SJSA1 (cell line): Measurements from ENCODE around the gene STK32A. TPM values are rescaled to one million over a fixed set of nuclear protein-coding genes. Genes with fewer than 3 reads are reported as not detected.
A peak's percentile ranks its signal among the peaks of the same experiment; 100 is the strongest.
"Not testable (repeated sequence)": the region's sequence is repeated elsewhere in the genome, so short reads cannot be mapped to it uniquely, and the experiment has no call there.

Experiments used
- DNase-seq, 2 experiments: peaks; one replicate each; pipeline ENCODE4 v3.0.0-alpha.2; 2015 to 2020; ENCODE audit warnings: low spot score in 2 of 2, low read depth in 1 of 2
- H3K27ac ChIP-seq: fragments of 250-450 bp; sonication (Bioruptor Pico); 2 replicates; pipeline ENCODE4 v1.5.1; 2020; ENCODE audit warnings: mild to moderate bottlenecking, moderate library complexity
- H3K27me3 ChIP-seq: fragments of 250-450 bp; sonication (Bioruptor Pico); replicated peaks from 2 replicates; pipeline ENCODE4 v1.5.1; 2020; ENCODE audit warnings: mild to moderate bottlenecking, moderate library complexity
- H3K36me3 ChIP-seq: fragments of 250-450 bp; sonication (Bioruptor Pico); 2 replicates; pipeline ENCODE4 v1.5.1; 2020; ENCODE audit warnings: mild to moderate bottlenecking
- H3K4me1 ChIP-seq: fragments of 250-450 bp; sonication (Bioruptor Pico); replicated peaks from 2 replicates; pipeline ENCODE4 v1.6.1; 2021; ENCODE audit warnings: mild to moderate bottlenecking
- H3K4me3 ChIP-seq: fragments of 250-450 bp; sonication (Bioruptor Pico); 2 replicates; pipeline ENCODE4 v1.5.1; 2020; ENCODE audit warnings: mild to moderate bottlenecking
- H3K9me3 ChIP-seq: fragments of 250-450 bp; sonication (Bioruptor Pico); replicated peaks from 2 replicates; pipeline ENCODE4 v1.5.1; 2020; ENCODE audit warnings: mild to moderate bottlenecking
- total RNA-seq: library from RNA; depleted of rRNA; stranded (reverse); fragments of >200 nt; shearing (Covaris generic); gene quantifications from 2 replicates; pipeline ENCODE4 v1.2.3, GENCODE V29; 2014

The STK32A gene
- total RNA-seq, 1 experiment from 2014 or later, result 0.05 TPM

DNA sequence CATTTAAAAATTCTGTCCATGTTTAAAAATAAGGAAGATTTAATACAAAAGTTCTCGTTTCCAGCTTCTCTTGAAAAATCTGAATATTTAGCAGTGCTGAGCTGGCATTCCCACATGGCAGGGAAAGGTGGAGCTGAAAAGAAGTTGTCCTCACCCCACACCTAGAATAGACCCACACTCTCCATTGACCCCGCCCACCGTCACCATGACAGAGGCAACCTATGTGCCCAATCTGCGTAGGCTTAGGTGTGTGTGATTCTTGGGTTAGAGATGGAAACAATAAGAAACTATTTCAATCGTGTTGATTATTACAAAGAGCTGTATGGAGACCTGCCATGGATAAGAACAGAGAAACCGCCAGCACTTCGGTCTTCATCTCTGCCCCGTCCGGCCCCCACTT, 8.9 kb upstream of the STK32A start:
- no peak for DNase-seq
- H3K27ac ChIP-seq, result no peak overlapping the region

DNA sequence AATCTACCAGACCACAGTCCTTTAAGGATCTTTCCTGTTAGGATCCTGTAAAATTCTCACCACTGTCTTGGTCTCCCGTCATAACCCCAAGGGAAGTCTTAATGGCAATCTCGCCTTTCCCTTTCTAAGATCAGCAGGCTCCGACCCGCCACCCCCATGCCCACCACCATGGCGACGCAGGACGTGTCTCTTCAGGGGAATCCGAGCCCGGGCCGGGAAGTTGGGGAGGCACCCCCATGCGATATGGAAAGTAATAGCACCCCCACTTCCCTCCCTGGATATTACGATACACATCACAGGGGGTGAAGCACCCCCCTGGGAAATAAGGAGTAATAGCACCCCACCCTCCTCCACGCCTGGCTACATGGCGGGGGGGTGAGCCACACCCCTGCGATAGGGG, 8.3 kb upstream of the STK32A start:
- no peaks in the 10 kb centered on the region for H3K36me3 ChIP-seq
- no peaks in the 10 kb centered on the region for H3K27me3 ChIP-seq
- no peaks in the 10 kb centered on the region for H3K4me1 ChIP-seq
- H3K27ac ChIP-seq, result no peak overlapping the region
- no peak overlapping the region for H3K4me3 ChIP-seq
- no peaks in the 10 kb centered on the region for H3K9me3 ChIP-seq
- DNase-seq, result no peak

More for the DNA sequence above, 8.9 kb upstream of the STK32A start:
- Histone ChIP-seq H3K4me1 (no peaks in the 10 kb centered on the region), H3K36me3 (no peaks in the 10 kb centered on the region), H3K27me3 (no peaks in the 10 kb centered on the region), H3K4me3 (no peak overlapping the region), H3K9me3 (no peaks in the 10 kb centered on the region)

DNA sequence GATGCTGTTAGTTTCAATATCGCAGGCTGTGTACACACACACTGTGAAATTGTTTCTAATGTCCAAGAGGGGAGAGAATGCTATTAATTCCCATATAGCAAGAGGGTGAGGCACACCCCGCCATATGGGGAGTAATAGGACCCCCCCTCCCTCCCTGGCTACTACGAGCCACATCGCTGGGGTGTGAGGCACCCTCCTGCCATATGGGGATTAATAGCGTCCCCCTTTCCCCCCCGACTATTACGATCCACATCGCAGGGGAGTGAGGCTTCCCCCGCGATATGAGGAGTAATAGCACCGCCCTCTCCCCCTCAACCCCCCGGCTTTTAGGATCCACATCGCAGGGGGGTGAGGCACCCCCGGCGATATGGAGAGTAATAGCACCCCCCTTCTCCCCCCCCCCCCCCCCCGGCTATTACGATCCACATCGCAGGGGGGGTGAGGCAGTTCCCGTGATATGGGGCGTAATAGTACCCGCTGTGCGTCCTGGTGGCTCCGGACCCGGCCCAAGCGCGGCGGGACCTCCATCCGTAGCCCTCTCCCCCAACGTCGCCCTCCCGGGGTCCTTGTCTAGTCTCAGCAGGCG, 494 bp upstream of the STK32A start:
- Histone ChIP-seq H3K4me1 (peaks cover 6% of the 10 kb centered on the region), H3K27me3 (peaks cover 46% of the 10 kb centered on the region), H3K4me3 (peak overlapping the region; percentile 36), H3K9me3 (no peaks in the 10 kb centered on the region), H3K27ac (no peak overlapping the region), H3K36me3 (no peaks in the 10 kb centered on the region)
- DNase-seq, result no peak

DNA sequence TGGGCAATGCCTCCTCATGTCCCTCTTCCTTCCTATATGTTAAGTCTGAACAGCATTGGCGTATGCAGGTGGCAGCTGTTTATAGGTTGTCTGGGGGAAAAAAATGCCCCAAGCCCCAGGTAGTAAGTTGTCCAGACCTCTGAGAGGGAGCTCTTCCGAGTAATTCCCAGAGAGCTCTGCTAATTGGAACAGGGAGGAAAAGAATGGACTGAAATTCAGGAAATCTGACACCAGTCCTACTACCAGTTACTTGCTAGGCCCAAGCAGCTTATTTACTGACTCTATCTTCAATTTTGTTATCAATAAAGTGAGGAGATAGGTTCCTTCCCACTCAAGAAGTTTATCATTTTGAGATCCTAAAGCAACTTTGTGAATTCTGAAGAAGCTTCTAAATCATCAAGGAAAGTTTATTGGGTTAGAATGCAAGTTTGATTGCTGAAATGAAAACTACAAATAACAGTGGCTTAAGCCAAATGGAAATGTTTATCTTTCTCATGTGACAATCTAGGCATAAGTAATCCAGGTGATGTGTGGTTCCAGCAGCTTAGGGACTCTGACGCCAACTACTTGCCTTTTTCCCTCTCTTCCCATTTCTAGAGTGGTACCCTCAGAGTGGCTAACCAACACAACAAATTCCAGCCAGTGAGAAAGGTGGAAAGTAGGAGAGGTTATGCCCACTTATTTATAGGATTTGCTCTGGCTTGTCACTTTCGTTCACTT, 5.6 kb downstream of the STK32A start:
- no peaks in the 10 kb centered on the region for H3K36me3 ChIP-seq
- peaks cover under 1% of the 10 kb centered on the region; the same call in 1 of the 2 replicates for H3K4me1 ChIP-seq
- no peak for DNase-seq
- H3K9me3 ChIP-seq, result no peaks in the 10 kb centered on the region
- no peak overlapping the region for H3K27ac ChIP-seq
- peaks cover 41% of the 10 kb centered on the region for H3K27me3 ChIP-seq
- no peak overlapping the region for H3K4me3 ChIP-seq

DNA sequence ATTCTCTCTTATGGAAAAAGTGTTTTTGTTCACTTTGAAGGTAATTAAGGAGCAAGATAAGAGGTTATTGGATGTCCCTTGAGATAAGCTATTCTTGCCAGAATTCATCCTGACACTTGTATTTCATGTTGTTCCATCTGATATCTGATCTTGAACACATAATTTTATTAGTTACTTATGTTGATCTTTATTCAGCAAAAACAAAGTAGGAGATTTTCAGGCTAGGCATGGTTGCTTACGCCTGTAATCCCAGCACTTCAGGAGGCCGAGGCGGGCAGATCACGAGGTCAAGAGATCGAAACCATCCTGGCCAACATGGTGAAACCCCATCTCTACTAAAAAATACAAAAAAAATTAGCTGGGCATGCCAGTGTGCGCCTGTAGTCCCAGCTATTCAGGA, 8.4 kb downstream of the STK32A start:
- H3K9me3 ChIP-seq, H3K27ac ChIP-seq, H3K4me3 ChIP-seq, H3K36me3 ChIP-seq, DNase-seq, H3K4me1 ChIP-seq: not testable (repeated sequence)
- peaks cover 18% of the 10 kb centered on the region for H3K27me3 ChIP-seq

DNA sequence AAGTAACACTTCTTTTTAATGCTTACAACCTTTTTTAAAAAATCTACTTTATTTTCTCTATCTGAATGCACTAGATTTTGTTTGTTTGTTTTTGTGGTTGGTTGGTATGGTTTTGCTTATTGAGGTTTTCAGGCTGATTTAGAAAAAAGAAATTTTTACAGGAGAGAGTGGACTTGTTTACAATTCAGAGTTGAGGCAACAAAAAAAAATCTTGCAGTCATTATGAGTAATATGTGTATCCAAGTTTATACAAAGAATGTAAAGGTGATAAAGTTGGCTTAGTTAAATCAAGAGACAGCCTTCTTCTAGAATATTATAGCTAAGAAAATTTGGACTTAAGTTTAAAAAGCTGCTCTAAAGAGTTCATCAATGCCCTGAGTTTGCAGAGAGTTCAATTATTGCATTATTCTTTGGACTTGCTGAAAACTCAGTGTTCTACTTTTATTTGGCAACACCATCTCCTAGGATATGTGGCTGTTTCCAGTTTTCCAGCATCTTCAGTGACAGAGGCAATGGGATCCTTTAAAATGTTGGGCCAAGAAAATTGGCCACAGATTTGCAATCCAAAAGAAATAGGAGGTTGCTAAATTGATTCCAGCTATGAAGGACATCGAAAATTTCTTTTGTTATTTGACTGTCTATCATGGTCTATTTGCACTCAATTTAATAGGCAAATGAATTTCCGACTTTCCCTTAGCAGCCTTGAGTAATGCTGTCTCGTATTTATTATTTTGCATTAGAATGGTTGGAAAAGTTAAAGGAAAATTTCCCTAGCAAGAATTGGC, 10.7 kb downstream of the STK32A start:
- H3K9me3 ChIP-seq, result no peaks in the 10 kb centered on the region
- H3K4me3 ChIP-seq, result no peak overlapping the region
- peak in 1 of 2 experiments; percentile 63 for DNase-seq
- no peak overlapping the region for H3K27ac ChIP-seq
- peaks cover 11% of the 10 kb centered on the region for H3K27me3 ChIP-seq
- H3K4me1 ChIP-seq, result peaks cover 9% of the 10 kb centered on the region
- H3K36me3 ChIP-seq, result no peaks in the 10 kb centered on the region

DNA sequence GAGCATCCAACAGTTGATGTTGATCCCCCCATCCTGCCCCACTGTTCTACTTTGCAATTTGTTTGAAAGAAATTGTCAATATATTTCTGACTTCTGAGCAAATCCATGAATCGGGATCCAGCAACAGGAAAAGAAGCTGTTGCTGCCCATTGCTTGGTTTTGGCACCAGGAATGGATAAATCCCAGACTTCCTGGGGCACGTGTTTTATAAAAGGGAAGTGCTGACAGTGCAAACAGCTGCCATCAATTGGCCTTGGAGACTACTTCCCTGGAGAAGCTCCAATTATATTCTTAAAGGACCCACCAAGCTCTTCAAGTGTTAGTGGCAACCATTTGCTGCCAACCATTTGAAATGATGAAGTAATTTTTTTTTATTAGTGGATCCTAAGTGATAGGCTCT, 13.7 kb downstream of the STK32A start:
- no peak for DNase-seq

DNA sequence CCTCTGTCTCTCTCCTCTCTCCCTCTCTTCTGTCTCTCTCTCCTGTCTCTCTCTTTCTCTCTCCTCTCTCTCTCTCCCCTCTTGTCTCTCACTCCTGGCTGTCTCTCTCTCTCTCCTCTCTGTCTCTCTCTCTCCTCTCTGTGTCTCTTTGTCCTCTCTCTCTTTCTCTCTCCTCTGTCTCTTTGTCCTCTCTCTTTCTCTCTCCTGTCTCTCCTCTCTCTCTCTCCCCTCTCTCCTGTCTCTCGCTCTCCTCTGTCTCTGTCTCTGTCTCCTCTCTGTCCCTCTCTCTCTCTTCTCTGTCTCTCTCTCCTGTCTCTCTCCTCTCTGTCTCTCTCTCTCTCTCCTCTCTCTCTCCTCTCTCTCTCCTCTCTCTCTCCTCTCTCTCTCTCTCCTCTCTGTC, 25.0 kb downstream of the STK32A start:
- no peaks in the 10 kb centered on the region for H3K36me3 ChIP-seq
- H3K27ac ChIP-seq, result no peak overlapping the region
- H3K4me3 ChIP-seq, result no peak overlapping the region
- H3K4me1 ChIP-seq, result no peaks in the 10 kb centered on the region
- no peak for DNase-seq
- H3K9me3 ChIP-seq, result no peaks in the 10 kb centered on the region
- peaks cover 17% of the 10 kb centered on the region for H3K27me3 ChIP-seq

More for the DNA sequence above, 13.7 kb downstream of the STK32A start:
- H3K36me3 ChIP-seq, result no peaks in the 10 kb centered on the region
- H3K4me1 ChIP-seq, result peaks cover 9% of the 10 kb centered on the region
- H3K4me3 ChIP-seq, result no peak overlapping the region
- no peak overlapping the region for H3K27ac ChIP-seq
- no peaks in the 10 kb centered on the region for H3K9me3 ChIP-seq
- H3K27me3 ChIP-seq, result peaks cover 8% of the 10 kb centered on the region

DNA sequence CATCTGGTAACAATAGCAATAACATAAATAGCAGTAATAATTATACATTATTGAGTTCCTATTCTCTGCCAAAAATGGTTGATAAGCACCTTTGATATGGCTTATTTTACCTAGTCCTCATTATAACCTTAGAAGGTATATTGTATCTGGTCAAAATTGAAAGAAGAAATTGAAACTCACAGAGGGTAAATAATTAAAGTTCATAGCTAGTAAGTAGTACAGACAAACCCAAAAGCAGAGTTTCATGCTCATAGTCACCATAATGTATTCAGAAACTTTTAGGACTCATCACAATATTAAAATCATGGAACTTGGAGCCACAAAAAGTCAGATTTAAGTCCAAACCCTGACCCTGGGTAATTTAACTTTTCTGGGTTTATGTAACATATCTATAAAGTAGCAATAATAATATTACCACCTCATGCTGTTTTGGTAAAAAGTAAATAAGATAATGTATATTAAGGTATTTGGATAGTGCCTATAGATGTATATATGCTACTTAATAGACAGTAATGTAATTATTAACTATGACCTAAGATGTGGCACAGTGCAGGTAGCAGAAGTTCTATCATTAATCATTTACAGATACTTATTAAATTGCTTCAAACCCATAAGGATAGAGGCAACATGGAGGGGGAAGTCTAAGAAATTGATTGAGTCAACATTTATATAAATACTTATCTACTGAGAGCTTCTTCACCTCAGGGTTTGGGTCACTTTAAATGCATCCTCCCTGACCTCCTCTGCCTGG, 32.4 kb downstream of the STK32A start:
- Histone ChIP-seq H3K27ac (no peak overlapping the region), H3K4me3 (no peak overlapping the region), H3K4me1 (no peaks in the 10 kb centered on the region), H3K36me3 (no peaks in the 10 kb centered on the region), H3K27me3 (peaks cover 22% of the 10 kb centered on the region), H3K9me3 (no peaks in the 10 kb centered on the region)
- no peak for DNase-seq

DNA sequence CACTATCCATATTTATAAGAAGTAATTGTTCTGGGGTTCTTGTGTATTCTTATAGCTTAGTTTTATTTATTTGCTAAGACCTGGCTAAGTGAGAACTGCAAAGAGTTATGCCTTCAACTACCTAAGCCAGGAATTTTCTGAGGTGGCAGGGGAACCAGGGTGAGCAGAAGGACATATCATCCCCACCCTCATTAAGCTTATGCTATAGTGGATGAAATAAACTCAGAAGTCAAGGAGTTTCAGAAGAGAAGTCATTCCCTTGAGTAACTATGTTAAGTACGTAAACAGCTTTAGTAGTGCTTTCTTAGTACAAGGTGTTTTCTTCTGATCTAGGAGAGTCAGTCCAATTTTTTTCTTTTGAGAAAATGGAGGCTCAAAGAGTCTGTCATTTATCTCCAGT, 41.7 kb downstream of the STK32A start:
- no peaks in the 10 kb centered on the region for H3K9me3 ChIP-seq
- H3K4me3 ChIP-seq, result no peak overlapping the region
- H3K4me1 ChIP-seq, result no peaks in the 10 kb centered on the region
- no peak overlapping the region for H3K27ac ChIP-seq
- no peaks in the 10 kb centered on the region for H3K36me3 ChIP-seq
- 0 out of 2 replicates have a peak, but pooled peaks cover 8% of the 10 kb centered on the region for H3K27me3 ChIP-seq
- no peak for DNase-seq

DNA sequence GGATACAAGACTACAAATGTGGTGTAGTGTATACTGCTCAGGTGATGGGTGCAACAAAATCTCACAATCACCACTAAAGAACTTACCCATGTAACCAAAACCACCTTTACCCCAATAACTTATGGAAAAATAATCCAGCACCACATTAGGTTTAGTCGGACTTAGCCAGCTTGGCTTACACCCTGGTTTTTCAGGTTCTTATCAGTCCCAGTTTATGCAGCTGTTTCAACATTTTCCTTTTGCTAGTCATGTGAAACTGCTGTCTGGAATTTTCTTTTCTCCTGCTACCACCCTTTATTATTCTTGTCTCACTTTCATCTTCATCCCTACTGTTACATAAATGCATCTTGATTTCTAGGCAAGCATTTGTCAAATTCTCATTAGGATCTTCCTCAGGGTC, 51.5 kb downstream of the STK32A start:
- Histone ChIP-seq H3K27ac (no peak overlapping the region), H3K4me3 (no peak overlapping the region), H3K36me3 (no peaks in the 10 kb centered on the region), H3K27me3 (no peaks in the 10 kb centered on the region; the same call in 1 of the 2 replicates), H3K9me3 (no peaks in the 10 kb centered on the region), H3K4me1 (no peaks in the 10 kb centered on the region)
- DNase-seq, result no peak

DNA sequence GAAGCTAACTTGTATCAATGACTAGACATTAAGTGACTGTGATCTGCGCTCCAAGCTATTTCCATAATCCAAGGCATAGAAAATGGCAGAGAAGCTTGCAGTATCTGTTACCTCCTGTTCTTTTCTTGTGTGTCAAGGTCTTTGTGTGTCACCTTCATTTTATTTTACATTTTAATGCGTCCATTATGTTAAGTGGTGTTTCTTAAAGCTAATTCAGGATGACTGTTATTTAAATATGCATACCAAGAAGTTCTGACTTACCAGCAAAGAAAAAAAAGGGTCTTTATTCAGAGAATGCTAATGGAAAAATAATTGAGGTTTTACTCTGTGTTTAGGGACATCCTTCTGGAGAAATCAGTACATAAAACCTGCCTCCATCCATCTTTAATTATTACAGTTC, 52.3 kb downstream of the STK32A start:
- Histone ChIP-seq H3K4me3 (no peak overlapping the region), H3K4me1 (no peaks in the 10 kb centered on the region), H3K36me3 (no peaks in the 10 kb centered on the region), H3K27me3 (no peaks in the 10 kb centered on the region; the same call in 1 of the 2 replicates), H3K27ac (no peak overlapping the region), H3K9me3 (no peaks in the 10 kb centered on the region)
- no peak for DNase-seq

DNA sequence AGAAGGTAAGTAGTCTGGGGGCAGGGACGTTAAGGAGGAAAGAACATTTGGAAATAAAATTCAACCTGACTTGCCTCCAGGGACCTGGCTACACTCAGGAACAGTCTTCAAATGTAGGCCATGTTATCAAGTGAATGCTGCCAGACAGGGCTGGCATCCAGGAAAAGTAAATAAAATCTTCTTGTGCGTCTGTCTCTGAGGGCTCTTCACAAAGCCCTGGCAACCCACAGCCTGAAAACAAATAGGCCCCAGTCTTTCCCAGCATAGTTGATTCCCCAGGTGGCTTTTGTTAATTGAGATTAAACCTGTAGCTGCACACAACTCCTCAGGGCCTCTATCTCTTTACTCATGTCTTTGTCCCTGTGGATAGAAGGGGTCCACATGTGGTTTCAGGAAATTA, 55.4 kb downstream of the STK32A start:
- Histone ChIP-seq H3K4me3 (no peak overlapping the region), H3K27me3 (peaks cover under 1% of the 10 kb centered on the region; the same call in 1 of the 2 replicates), H3K27ac (no peak overlapping the region), H3K4me1 (no peaks in the 10 kb centered on the region), H3K36me3 (no peaks in the 10 kb centered on the region), H3K9me3 (no peaks in the 10 kb centered on the region)
- no peak for DNase-seq
